ENCODE results near the gene OR52E5. TPM values are rescaled to one million over a fixed set of nuclear protein-coding genes. Genes with fewer than 3 reads are reported as not detected.

The OR52E5 gene
- not detected for total RNA-seq (2021; fragmentation: NEBNext Ultra II Directional; extraction: Animal tissue kit (Norgen Biotek cat#: 25700))
- long read RNA-seq: 0 reads

GRCh38 chr11:5892908-5893307 is at the start of gene OR52E5:
Gene OR52E5 (plus strand): TSS chr11:5893208. CDS start chr11:5900777, 7,569 bp downstream.
- H3K9me3 Mint-ChIP-seq: no peaks in the 10 kb centered on the region
- DNase-seq: no peak
- no peak within 1 kb of the TSS for H3K4me3 Mint-ChIP-seq
- H3K27ac Mint-ChIP-seq: no peak within 1 kb of the TSS
- H3K36me3 Mint-ChIP-seq (ENCODE audit: low read depth): no peaks in the 10 kb centered on the region
- H3K27me3 Mint-ChIP-seq (ENCODE audit: insufficient read depth): no peaks in the 10 kb centered on the region
- H3K4me1 Mint-ChIP-seq (ENCODE audit: low read depth): no peaks in the 10 kb centered on the region
- no peak for TF ChIP-seq CTCF (IDR thresholded peaks at IDR 0.05)

GRCh38 chr11:5846701-5847100 is 46.3 kb upstream of the OR52E5 start:
- no peak overlapping the region for H3K4me3 Mint-ChIP-seq
- no peaks in the 10 kb centered on the region for H3K4me1 Mint-ChIP-seq (ENCODE audit: low read depth)

GRCh38 chr11:5847711-5848110 is 45.3 kb upstream of the OR52E5 start:
- H3K36me3 Mint-ChIP-seq (ENCODE audit: low read depth): no peaks in the 10 kb centered on the region
- no peak for TF ChIP-seq CTCF (IDR thresholded peaks at IDR 0.05)
- H3K9me3 Mint-ChIP-seq: peaks cover 7% of the 10 kb centered on the region; the same call in 1 of the 2 replicates
- H3K27ac Mint-ChIP-seq: no peak overlapping the region
- no peak overlapping the region for H3K4me3 Mint-ChIP-seq
- DNase-seq: no peak
- H3K27me3 Mint-ChIP-seq (ENCODE audit: insufficient read depth): no peaks in the 10 kb centered on the region
- H3K4me1 Mint-ChIP-seq (ENCODE audit: low read depth): no peaks in the 10 kb centered on the region

More at GRCh38 chr11:5846701-5847100, 46.3 kb upstream of the OR52E5 start:
- Mint-ChIP-seq H3K36me3 (ENCODE audit: low read depth) (no peaks in the 10 kb centered on the region), H3K27ac (no peak overlapping the region), H3K27me3 (ENCODE audit: insufficient read depth) (no peaks in the 10 kb centered on the region), H3K9me3 (peaks cover 4% of the 10 kb centered on the region; the same call in 1 of the 2 replicates)
- TF ChIP-seq CTCF (IDR thresholded peaks at IDR 0.05): no peak
- DNase-seq: no peak

- Mint-ChIP-seq H3K27me3 (ENCODE audit: insufficient read depth) (no peaks in the 10 kb centered on the region), H3K4me3 (no peak overlapping the region), H3K9me3 (peaks cover 10% of the 10 kb centered on the region), H3K4me1 (ENCODE audit: low read depth) (no peaks in the 10 kb centered on the region), H3K27ac (no peak overlapping the region), H3K36me3 (ENCODE audit: low read depth) (no peaks in the 10 kb centered on the region)
- no peak for DNase-seq
- no peak for TF ChIP-seq CTCF (IDR thresholded peaks at IDR 0.05)
These were observed 42.0 kb upstream of the OR52E5 start for GRCh38 chr11:5851002-5851401.

GRCh38 chr11:5857590-5857989 is 35.4 kb upstream of the OR52E5 start, which contains the start of gene OR52E8:
Gene OR52E8 (minus strand): TSS chr11:5857690. CDS start chr11:5857690, 0 bp downstream.
- peaks cover 3% of the 10 kb centered on the region for H3K9me3 Mint-ChIP-seq

More at GRCh38 chr11:5857590-5857989, 35.4 kb upstream of the OR52E5 start, which contains the start of gene OR52E8:
- Mint-ChIP-seq H3K4me3 (no peak within 1 kb of the TSS), H3K4me1 (ENCODE audit: low read depth) (no peaks in the 10 kb centered on the region), H3K36me3 (ENCODE audit: low read depth) (no peaks in the 10 kb centered on the region), H3K27me3 (ENCODE audit: insufficient read depth) (no peaks in the 10 kb centered on the region; the same call in 1 of the 2 replicates), H3K27ac (no peak within 1 kb of the TSS)
- no peak for DNase-seq
- no peak for TF ChIP-seq CTCF (IDR thresholded peaks at IDR 0.05)

Data from HFFc6 (cell line).